BLaER1 treated with 17β-estradiol and CSF1 and Interleukin-3, amounts not matched to agents 10 nM and 100 nM (cell line): ENCODE results near the gene PDGFA.
A peak's percentile ranks its signal among the peaks of the same experiment; 100 is the strongest.

Source experiments
- H3K27ac ChIP-seq, 11 experiments: shearing (Covaris generic); formaldehyde crosslinking; 2 replicates each; pipeline ENCODE4 v1.8.1; 2022
- H3K27me3 ChIP-seq, 11 experiments: shearing (Covaris generic); formaldehyde crosslinking; 2 replicates each; pipeline ENCODE4 v1.8.1; 2022
- H3K36me3 ChIP-seq, 11 experiments: shearing (Covaris generic); formaldehyde crosslinking; 2 replicates each; pipeline ENCODE4 v1.8.1; 2022
- H3K4me1 ChIP-seq, 10 experiments: shearing (Covaris generic); formaldehyde crosslinking; 2 replicates each; pipeline ENCODE4 v1.8.1; 2022
- H3K4me2 ChIP-seq, 11 experiments: shearing (Covaris generic); formaldehyde crosslinking; 2 replicates each; pipeline ENCODE4 v1.8.1; 2022
- H3K4me3 ChIP-seq, 10 experiments: shearing (Covaris generic); formaldehyde crosslinking; 2 replicates each; pipeline ENCODE4 v1.8.1; 2022
- H3K9ac ChIP-seq, 11 experiments: shearing (Covaris generic); formaldehyde crosslinking; 2 replicates each; pipeline ENCODE4 v1.8.1; 2022
- H3K9me3 ChIP-seq, 11 experiments: shearing (Covaris generic); formaldehyde crosslinking; replicated peaks in 1 of 11; 2 replicates each; pipeline ENCODE4 v1.8.1; 2022
- H4K20me1 ChIP-seq, 11 experiments: shearing (Covaris generic); formaldehyde crosslinking; 2 replicates each; pipeline ENCODE4 v1.8.1; 2022
- Cebpa-rat ChIP-seq, 11 experiments: shearing (Covaris generic); IDR thresholded peaks; 2 replicates each; pipeline ENCODE4 v1.8.1; 2022

The PDGFA gene

GRCh38 chr7:498678-499641, 20.7 kb downstream of the PDGFA start:
- Histone ChIP-seq H3K27ac (no peak overlapping the region), H3K9ac (no peak overlapping the region), H4K20me1 (peaks cover 0 to 26% (median 8%) of the 10 kb centered on the region in 11 experiments; a peak in 8 of 22 replicates), H3K4me2 (peak overlapping the region in 9 of 11 experiments; percentile 59 to 86 (median 77); a peak in 12 of 22 replicates), H3K4me3 (no peak overlapping the region), H3K4me1 (peaks cover 0 to 66% (median 53%) of the 10 kb centered on the region in 10 experiments; a peak in 18 of 20 replicates), H3K27me3 (0 out of 22 replicates have a peak, but pooled peaks cover 0 to 4% (median 0%) of the 10 kb centered on the region in 11 experiments), H3K9me3 (peaks cover 3 to 19% (median 9%) of the 10 kb centered on the region in 11 experiments; a peak in 19 of 22 replicates), H3K36me3 (peaks cover 0 to 35% (median 0%) of the 10 kb centered on the region in 11 experiments; a peak in 8 of 22 replicates)
- TF ChIP-seq Cebpa-rat (IDR thresholded peaks at IDR 0.05) = no peak

- H3K9ac ChIP-seq = peak overlapping the region in 4 of 11 experiments; percentile 1 to 39 (median 18); a peak in 2 of 22 replicates
- H3K4me2 ChIP-seq = peak overlapping the region; percentile 54 to 86 (median 77)
- H3K27me3 ChIP-seq = 0 out of 22 replicates have a peak, but pooled peaks cover 0 to 4% (median 0%) of the 10 kb centered on the region in 11 experiments
- no peak for TF ChIP-seq Cebpa-rat (IDR thresholded peaks at IDR 0.05)
- H4K20me1 ChIP-seq = peaks cover 0 to 21% (median 3%) of the 10 kb centered on the region in 11 experiments; a peak in 7 of 22 replicates
- peak overlapping the region in 4 of 10 experiments; percentile 1 to 46 (median 39); a peak in 5 of 20 replicates for H3K4me3 ChIP-seq
- H3K27ac ChIP-seq = no peak overlapping the region
- H3K4me1 ChIP-seq = peaks cover 0 to 57% (median 46%) of the 10 kb centered on the region in 10 experiments; a peak in 18 of 20 replicates
- H3K9me3 ChIP-seq = peaks cover 10 to 28% (median 15%) of the 10 kb centered on the region in 11 experiments; a peak in 20 of 22 replicates
- H3K36me3 ChIP-seq = peaks cover 0 to 35% (median 0%) of the 10 kb centered on the region in 11 experiments; a peak in 8 of 22 replicates
Measured at GRCh38 chr7:497946-498655, 21.5 kb downstream of the PDGFA start.

GRCh38 chr7:497346-497745, 22.3 kb downstream of the PDGFA start:
- no peak overlapping the region for H3K4me3 ChIP-seq
- peak overlapping the region in 8 of 11 experiments; percentile 63 to 82 (median 76); a peak in 17 of 22 replicates for H3K4me2 ChIP-seq
- H3K36me3 ChIP-seq = peaks cover 0 to 35% (median 0%) of the 10 kb centered on the region in 11 experiments; a peak in 8 of 22 replicates
- peaks cover 0 to 56% (median 44%) of the 10 kb centered on the region in 10 experiments; a peak in 18 of 20 replicates for H3K4me1 ChIP-seq
- peaks cover 0 to 4% (median 0%) of the 10 kb centered on the region in 11 experiments; a peak in 1 of 22 replicates for H3K27me3 ChIP-seq
- peaks cover 10 to 34% (median 19%) of the 10 kb centered on the region in 11 experiments; a peak in 20 of 22 replicates for H3K9me3 ChIP-seq
- no peak for TF ChIP-seq Cebpa-rat (IDR thresholded peaks at IDR 0.05)
- peaks cover 0 to 14% (median 0%) of the 10 kb centered on the region in 11 experiments; a peak in 5 of 22 replicates for H4K20me1 ChIP-seq
- H3K9ac ChIP-seq = no peak overlapping the region
- no peak overlapping the region for H3K27ac ChIP-seq

DNA sequence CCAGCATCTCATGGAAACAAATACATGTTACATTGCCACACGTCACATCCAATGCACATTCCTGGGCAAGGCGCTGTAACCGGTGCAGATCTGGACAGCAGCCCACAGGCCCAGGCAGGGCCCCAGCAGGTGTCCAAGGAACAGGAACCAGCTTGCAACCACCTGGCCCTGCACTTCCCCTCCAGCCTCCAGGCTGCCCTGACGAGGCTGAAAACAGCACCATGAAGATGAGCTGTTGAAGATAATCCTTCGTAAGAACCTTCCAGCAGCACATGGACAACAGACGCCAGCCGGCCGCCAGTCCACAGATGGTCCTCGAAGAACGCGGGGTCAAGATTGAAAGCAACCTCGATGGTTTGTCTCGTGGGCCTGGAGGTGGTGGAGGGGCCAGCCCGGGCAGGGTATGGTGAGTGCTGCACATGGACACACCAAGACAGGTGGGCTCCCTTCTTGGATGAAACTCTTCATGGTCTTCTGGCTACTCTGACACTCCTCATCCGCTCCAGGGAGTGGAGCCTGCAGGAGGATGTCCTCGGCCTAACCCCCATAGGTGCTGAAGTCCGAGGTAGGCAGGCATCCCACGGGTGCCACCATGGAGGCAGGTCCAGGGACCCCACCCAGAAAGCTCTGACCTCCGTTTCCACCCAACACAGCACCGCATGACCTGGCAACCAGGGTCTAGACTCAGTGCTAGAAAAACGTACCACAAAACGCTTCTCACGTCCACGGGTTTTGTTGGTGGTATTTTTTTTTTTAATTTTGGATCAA, 22.9 kb downstream of the PDGFA start:
- peaks cover 0 to 6% (median 0%) of the 10 kb centered on the region in 11 experiments; a peak in 5 of 22 replicates for H3K27me3 ChIP-seq
- H3K27ac ChIP-seq = no peak overlapping the region
- peaks cover 1 to 58% (median 49%) of the 10 kb centered on the region in 10 experiments for H3K4me1 ChIP-seq
- peaks cover 0 to 35% (median 0%) of the 10 kb centered on the region in 11 experiments; a peak in 8 of 22 replicates for H3K36me3 ChIP-seq
- H3K9ac ChIP-seq = peak overlapping the region in 1 of 11 experiments; percentile 32; a peak in 1 of 22 replicates
- peak overlapping the region in 9 of 11 experiments; percentile 6 to 82 (median 76); a peak in 17 of 22 replicates for H3K4me2 ChIP-seq
- no peak overlapping the region for H3K4me3 ChIP-seq
- peaks cover 10 to 34% (median 19%) of the 10 kb centered on the region in 11 experiments; a peak in 20 of 22 replicates for H3K9me3 ChIP-seq
- peaks cover 0 to 7% (median 0%) of the 10 kb centered on the region in 11 experiments; a peak in 4 of 22 replicates for H4K20me1 ChIP-seq
- no peak for TF ChIP-seq Cebpa-rat (IDR thresholded peaks at IDR 0.05)

- Histone ChIP-seq H3K4me1 (peaks cover 10 to 67% (median 58%) of the 10 kb centered on the region in 10 experiments), H3K27me3 (peaks cover 0 to 15% (median 0%) of the 10 kb centered on the region in 11 experiments; a peak in 6 of 22 replicates), H3K36me3 (peaks cover 0 to 26% (median 0%) of the 10 kb centered on the region in 11 experiments; a peak in 8 of 22 replicates), H4K20me1 (peaks cover 0 to 15% (median 3%) of the 10 kb centered on the region in 11 experiments; a peak in 9 of 22 replicates), H3K9me3 (peaks cover 10 to 34% (median 19%) of the 10 kb centered on the region in 11 experiments; a peak in 20 of 22 replicates), H3K9ac (peak overlapping the region in 2 of 11 experiments; percentile 3 to 32; a peak in 1 of 22 replicates), H3K4me2 (peak overlapping the region in 9 of 11 experiments; percentile 6 to 82 (median 76); a peak in 17 of 22 replicates), H3K27ac (no peak overlapping the region), H3K4me3 (no peak overlapping the region)
- no peak for TF ChIP-seq Cebpa-rat (IDR thresholded peaks at IDR 0.05)
Measured at GRCh38 chr7:495761-496321, 23.8 kb downstream of the PDGFA start.

GRCh38 chr7:495326-495725, 24.3 kb downstream of the PDGFA start:
- Histone ChIP-seq H3K9me3 (peaks cover 10 to 34% (median 19%) of the 10 kb centered on the region in 11 experiments; a peak in 20 of 22 replicates), H3K27me3 (peaks cover 0 to 20% (median 0%) of the 10 kb centered on the region in 11 experiments; a peak in 6 of 22 replicates), H3K4me3 (no peak overlapping the region), H4K20me1 (peaks cover 0 to 20% (median 3%) of the 10 kb centered on the region in 11 experiments; a peak in 9 of 22 replicates), H3K4me2 (peak overlapping the region in 9 of 11 experiments; percentile 6 to 82 (median 76); a peak in 17 of 22 replicates), H3K27ac (no peak overlapping the region), H3K4me1 (peaks cover 15 to 72% (median 63%) of the 10 kb centered on the region in 10 experiments), H3K9ac (peak overlapping the region in 2 of 11 experiments; percentile 3 to 45; a peak in 1 of 22 replicates), H3K36me3 (peaks cover 0 to 21% (median 0%) of the 10 kb centered on the region in 11 experiments; a peak in 8 of 22 replicates)
- TF ChIP-seq Cebpa-rat (IDR thresholded peaks at IDR 0.05) = no peak

DNA sequence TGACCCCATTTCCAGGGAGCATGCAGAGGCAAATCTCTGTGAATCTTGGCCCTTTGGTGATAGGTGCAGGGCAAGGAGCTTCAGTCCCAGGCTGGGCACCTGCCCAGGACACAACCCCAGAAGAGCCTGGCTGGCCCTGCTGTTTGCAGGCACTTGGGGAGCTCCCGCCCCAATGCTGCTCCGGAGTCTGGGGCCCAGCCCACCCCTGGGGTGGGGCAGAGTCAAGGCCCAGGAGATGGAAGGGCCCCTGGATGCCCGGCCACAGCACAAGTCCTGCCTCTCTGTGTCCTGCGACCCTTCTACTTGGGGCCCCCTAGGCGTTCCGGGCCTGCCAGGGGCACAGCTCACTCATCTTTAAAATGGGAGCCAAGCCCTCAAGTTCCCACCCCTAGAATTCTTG, 24.7 kb downstream of the PDGFA start:
- Histone ChIP-seq H3K4me1 (peaks cover 17 to 76% (median 67%) of the 10 kb centered on the region in 10 experiments), H3K27ac (no peak overlapping the region), H3K4me2 (peak overlapping the region in 9 of 11 experiments; percentile 6 to 82 (median 76); a peak in 17 of 22 replicates), H3K36me3 (peaks cover 0 to 17% (median 0%) of the 10 kb centered on the region in 11 experiments; a peak in 8 of 22 replicates), H3K4me3 (no peak overlapping the region), H3K9me3 (peaks cover 10 to 34% (median 19%) of the 10 kb centered on the region in 11 experiments; a peak in 20 of 22 replicates), H4K20me1 (peaks cover 0 to 24% (median 3%) of the 10 kb centered on the region in 11 experiments; a peak in 9 of 22 replicates), H3K9ac (0 out of 22 replicates have a peak overlapping the region, but pooled peaks of 1 of the 11 experiments have one; percentile 3), H3K27me3 (peaks cover 0 to 24% (median 0%) of the 10 kb centered on the region in 11 experiments; a peak in 6 of 22 replicates)
- TF ChIP-seq Cebpa-rat (IDR thresholded peaks at IDR 0.05) = no peak
